MCF 10A (cell line): Measurements from ENCODE around the gene IFI44. TPM values are rescaled to one million over a fixed set of nuclear protein-coding genes. Genes with fewer than 3 reads are reported as not detected.

Experiments used
- BruUV-seq: library from RNA; stranded (reverse); fragments of 400-500 nt; replicated peaks from 2 replicates; lab custom pipeline; 2021; lab: Mats Ljungman, UMichigan
- CTCF ChIA-PET: fragments of 300-600 bp; sonication (Branson Sonifier 250); formaldehyde crosslinking; extraction: SDS; loops from one replicate; lab custom pipeline; 2021; ENCODE audit warnings: antibody characterized with exemption, inconsistent platforms; lab: Yijun Ruan, JAX
- POLR2A ChIA-PET: fragments of 300-600, 350-650 bp; sonication (Branson Sonifier 250); formaldehyde crosslinking; extraction: SDS; loops from one replicate; lab custom pipeline; 2020; ENCODE audit warnings: antibody characterized with exemption, inconsistent platforms; lab: Yijun Ruan, JAX
- DNase-seq: peaks from one replicate; pipeline ENCODE4 v3.0.0-alpha.2; 2018; ENCODE audit not compliant: unreplicated experiment
- H3K27ac Mint-ChIP-seq: one replicate; pipeline ENCODE4 v1.8.0; 2022; ENCODE audit warnings: mild to moderate bottlenecking, low read depth, mixed read lengths; ENCODE audit not compliant: unreplicated experiment
- H3K27me3 Mint-ChIP-seq: one replicate; pipeline ENCODE4 v1.8.0; 2022; ENCODE audit warnings: mixed read lengths; ENCODE audit not compliant: insufficient read depth, unreplicated experiment
- H3K36me3 Mint-ChIP-seq: one replicate; pipeline ENCODE4 v1.8.0; 2022; ENCODE audit warnings: mild to moderate bottlenecking, moderate library complexity, mixed read lengths; ENCODE audit not compliant: insufficient read depth, unreplicated experiment
- H3K4me1 Mint-ChIP-seq: one replicate; pipeline ENCODE4 v1.8.0; 2022; ENCODE audit warnings: mixed read lengths; ENCODE audit not compliant: insufficient read depth, unreplicated experiment
- H3K4me3 Mint-ChIP-seq: one replicate; pipeline ENCODE4 v1.8.0; 2022; ENCODE audit warnings: mild to moderate bottlenecking, moderate library complexity, mixed read lengths; ENCODE audit not compliant: unreplicated experiment
- H3K9me3 Mint-ChIP-seq: one replicate; pipeline ENCODE4 v1.8.0; 2022; ENCODE audit warnings: mixed read lengths; ENCODE audit not compliant: unreplicated experiment
- intact Hi-C: fragments of 100-400 bp; cut with micrococcal nuclease; formaldehyde crosslinking; loops from 2 replicates; pipeline ENCODE4 v1.14.1; 2022
- total RNA-seq: library from RNA; stranded (reverse); gene quantifications from 2 replicates; pipeline ENCODE4 v1.2.3, GENCODE V29; 2022
- TF ChIP-seq, protein P1 (sequence below): fragments of 200-600 bp; IDR thresholded peaks from one replicate; pipeline ENCODE4 v1.8.0; 2022; ENCODE audit warnings: antibody characterized with exemption, mild to moderate bottlenecking; ENCODE audit not compliant: unreplicated experiment

Gene IFI44
- total RNA-seq, 1 experiment from 2014 or later: 7.5 TPM

DNA sequence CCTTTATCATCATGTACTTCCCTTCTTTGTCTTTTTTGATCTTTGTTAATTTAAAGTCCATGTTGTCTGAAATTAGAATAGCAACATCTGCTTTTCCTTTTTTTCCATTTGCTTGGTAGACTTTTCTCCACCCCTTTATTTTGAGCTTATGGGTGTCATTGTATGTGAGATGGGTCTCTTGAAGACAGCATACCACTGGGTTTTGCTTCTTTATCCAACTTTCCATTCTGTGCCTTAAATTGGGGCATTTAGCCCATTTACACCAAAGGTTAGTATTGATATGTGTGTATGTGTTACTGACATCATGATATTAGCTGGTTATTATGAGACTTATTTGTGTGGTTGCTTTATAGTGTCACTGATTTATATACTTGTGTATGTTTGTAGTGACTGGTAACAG, 50.2 kb downstream of the IFI44 start:
- Mint-ChIP-seq H3K36me3 (peaks cover 4% of the 10 kb centered on the region), H3K27ac (no peak overlapping the region), H3K27me3 (no peaks in the 10 kb centered on the region), H3K4me1 (peaks cover 7% of the 10 kb centered on the region), H3K4me3 (no peak overlapping the region), H3K9me3 (peaks cover 16% of the 10 kb centered on the region)
- no peak for DNase-seq
- TF ChIP-seq, protein P1, sequence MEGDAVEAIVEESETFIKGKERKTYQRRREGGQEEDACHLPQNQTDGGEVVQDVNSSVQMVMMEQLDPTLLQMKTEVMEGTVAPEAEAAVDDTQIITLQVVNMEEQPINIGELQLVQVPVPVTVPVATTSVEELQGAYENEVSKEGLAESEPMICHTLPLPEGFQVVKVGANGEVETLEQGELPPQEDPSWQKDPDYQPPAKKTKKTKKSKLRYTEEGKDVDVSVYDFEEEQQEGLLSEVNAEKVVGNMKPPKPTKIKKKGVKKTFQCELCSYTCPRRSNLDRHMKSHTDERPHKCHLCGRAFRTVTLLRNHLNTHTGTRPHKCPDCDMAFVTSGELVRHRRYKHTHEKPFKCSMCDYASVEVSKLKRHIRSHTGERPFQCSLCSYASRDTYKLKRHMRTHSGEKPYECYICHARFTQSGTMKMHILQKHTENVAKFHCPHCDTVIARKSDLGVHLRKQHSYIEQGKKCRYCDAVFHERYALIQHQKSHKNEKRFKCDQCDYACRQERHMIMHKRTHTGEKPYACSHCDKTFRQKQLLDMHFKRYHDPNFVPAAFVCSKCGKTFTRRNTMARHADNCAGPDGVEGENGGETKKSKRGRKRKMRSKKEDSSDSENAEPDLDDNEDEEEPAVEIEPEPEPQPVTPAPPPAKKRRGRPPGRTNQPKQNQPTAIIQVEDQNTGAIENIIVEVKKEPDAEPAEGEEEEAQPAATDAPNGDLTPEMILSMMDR: no peak
- BruUV-seq: no TSS peak
- ChIA-PET POLR2A (no interaction called here), CTCF (interaction anchor here (1.1 kb wide), 1 partner anchor 132 kb away, joined by 8 read pairs; no protein-coding TSS in a partner anchor)
- intact Hi-C loops: no loop called here

DNA sequence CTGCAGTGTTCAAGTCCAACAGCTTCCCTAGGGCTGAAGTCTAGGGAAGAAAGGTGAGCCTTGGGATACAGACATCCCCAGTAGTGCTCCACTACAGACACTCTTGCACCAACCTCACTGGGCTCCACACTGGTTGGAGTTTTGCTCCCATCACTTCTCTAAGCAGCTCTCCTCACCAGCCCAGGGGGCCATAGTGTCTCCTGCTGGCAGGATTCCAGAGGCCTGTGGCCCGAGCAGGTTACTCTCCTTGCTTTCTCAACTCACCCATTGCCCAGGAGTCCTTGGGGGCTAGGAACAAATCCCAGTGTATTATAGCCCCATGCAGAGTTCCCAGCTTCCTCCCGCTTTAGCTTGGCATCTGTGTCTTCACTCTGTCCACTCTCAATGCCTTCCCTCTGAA, 52.8 kb downstream of the IFI44 start:
- H3K4me1 Mint-ChIP-seq: peaks cover 5% of the 10 kb centered on the region
- no peak overlapping the region for H3K27ac Mint-ChIP-seq
- CTCF ChIA-PET: interaction anchor here (0.6 kb wide), 2 partner anchors 726 to 1007 kb away, joined by 3 read pairs; no protein-coding TSS in a partner anchor
- BruUV-seq: no TSS peak
- intact Hi-C loops: no loop called here
- peaks cover 7% of the 10 kb centered on the region for H3K9me3 Mint-ChIP-seq
- no peak for DNase-seq
- peaks cover 4% of the 10 kb centered on the region for H3K36me3 Mint-ChIP-seq
- no peak overlapping the region for H3K4me3 Mint-ChIP-seq
- no peaks in the 10 kb centered on the region for H3K27me3 Mint-ChIP-seq
- POLR2A ChIA-PET: interaction anchor here (0.6 kb wide), 1 partner anchor 202 kb away, joined by 4 read pairs; no protein-coding TSS in a partner anchor
- TF ChIP-seq, protein P1: no peak

DNA sequence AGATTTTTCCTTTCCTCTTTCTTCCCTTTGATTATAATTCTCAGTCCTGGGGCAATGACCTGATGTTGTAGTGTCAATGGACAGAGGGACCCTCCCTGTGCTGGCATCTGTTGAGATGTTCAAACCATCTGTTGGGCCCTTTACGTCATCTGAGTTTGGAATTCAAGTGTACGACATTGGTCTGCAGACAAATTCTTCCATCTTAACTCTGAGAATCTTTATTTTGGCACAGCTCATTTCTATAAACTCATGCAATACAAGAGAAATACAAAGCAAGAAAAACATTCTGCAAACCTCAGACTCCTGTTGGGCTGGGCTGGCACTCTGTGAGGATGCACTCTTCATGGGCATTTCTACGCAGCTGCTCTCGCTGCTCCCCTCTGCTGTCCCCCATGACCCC, 54.2 kb downstream of the IFI44 start:
- no peak overlapping the region for H3K4me3 Mint-ChIP-seq
- TF ChIP-seq, protein P1: no peak
- no peak for DNase-seq
- no peaks in the 10 kb centered on the region for H3K36me3 Mint-ChIP-seq
- H3K27me3 Mint-ChIP-seq: no peaks in the 10 kb centered on the region
- no TSS peak for BruUV-seq
- ChIA-PET CTCF (no interaction called here), POLR2A (no interaction called here)
- intact Hi-C loops: no loop called here
- H3K9me3 Mint-ChIP-seq: peaks cover 7% of the 10 kb centered on the region
- peaks cover 5% of the 10 kb centered on the region for H3K4me1 Mint-ChIP-seq
- H3K27ac Mint-ChIP-seq: no peak overlapping the region

DNA sequence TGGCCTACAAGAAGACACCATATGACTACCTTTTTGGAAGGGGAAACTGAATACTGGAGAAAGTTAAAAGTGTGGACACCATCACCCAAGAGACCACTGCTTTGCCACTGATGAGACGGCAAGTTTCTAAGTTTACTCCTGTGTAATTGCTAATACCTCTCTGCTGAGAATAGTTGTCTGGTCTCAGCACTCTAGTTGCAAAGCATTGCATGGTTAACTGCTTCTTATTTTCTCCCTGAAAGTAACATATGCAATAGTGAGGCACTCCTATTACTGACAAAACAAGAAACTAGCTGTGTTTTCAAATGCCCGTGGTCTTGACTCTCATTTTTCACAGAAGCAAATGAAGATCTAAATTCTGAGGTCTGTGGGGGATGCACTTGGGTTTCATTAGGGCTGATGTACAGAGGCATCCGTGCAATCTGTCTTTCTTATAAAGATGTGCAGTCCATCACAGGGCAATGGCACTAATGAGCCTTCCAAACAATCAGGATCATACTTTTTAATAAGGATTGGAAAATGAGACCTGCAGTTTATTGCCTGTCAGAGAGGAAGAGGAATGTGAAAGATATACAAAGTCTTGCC, 62.9 kb downstream of the IFI44 start:
- no TSS peak for BruUV-seq
- no peak for DNase-seq
- Mint-ChIP-seq H3K9me3 (peaks cover 5% of the 10 kb centered on the region), H3K27me3 (no peaks in the 10 kb centered on the region), H3K4me1 (peaks cover 16% of the 10 kb centered on the region), H3K4me3 (no peak overlapping the region), H3K27ac (no peak overlapping the region), H3K36me3 (peaks cover 6% of the 10 kb centered on the region)
- intact Hi-C loops: no loop called here
- TF ChIP-seq, protein P1: no peak
- POLR2A ChIA-PET: no interaction called here
- CTCF ChIA-PET: no interaction called here
